T-helper 2 cell treated with Interferon-gamma antibody and Interleukin-4, amounts not matched to agents 5 μg/mL and 100 μg/mL, for 36 hours (primary cell): ENCODE results near the gene KIF26B.

Experiments used
- DNase-seq: peaks from one replicate; pipeline ENCODE4 v3.0.0; 2021; ENCODE audit warnings: low spot score
- H3K27ac Mint-ChIP-seq: one replicate; pipeline ENCODE4 v1.8.0; 2021; ENCODE audit warnings: mild to moderate bottlenecking, mixed read lengths
- H3K27me3 Mint-ChIP-seq: one replicate; pipeline ENCODE4 v1.8.0; 2021; ENCODE audit warnings: low read depth, mixed read lengths
- H3K36me3 Mint-ChIP-seq: one replicate; pipeline ENCODE4 v1.8.0; 2021; ENCODE audit warnings: low read depth, mixed read lengths
- H3K4me1 Mint-ChIP-seq: one replicate; pipeline ENCODE4 v1.8.0; 2021; ENCODE audit warnings: low read depth, mixed read lengths
- H3K4me3 Mint-ChIP-seq: one replicate; pipeline ENCODE4 v1.8.0; 2022; ENCODE audit warnings: mild to moderate bottlenecking, moderate library complexity, mixed read lengths
- H3K9me3 Mint-ChIP-seq: one replicate; pipeline ENCODE4 v1.8.0; 2021; ENCODE audit warnings: mixed read lengths

Gene KIF26B

DNA sequence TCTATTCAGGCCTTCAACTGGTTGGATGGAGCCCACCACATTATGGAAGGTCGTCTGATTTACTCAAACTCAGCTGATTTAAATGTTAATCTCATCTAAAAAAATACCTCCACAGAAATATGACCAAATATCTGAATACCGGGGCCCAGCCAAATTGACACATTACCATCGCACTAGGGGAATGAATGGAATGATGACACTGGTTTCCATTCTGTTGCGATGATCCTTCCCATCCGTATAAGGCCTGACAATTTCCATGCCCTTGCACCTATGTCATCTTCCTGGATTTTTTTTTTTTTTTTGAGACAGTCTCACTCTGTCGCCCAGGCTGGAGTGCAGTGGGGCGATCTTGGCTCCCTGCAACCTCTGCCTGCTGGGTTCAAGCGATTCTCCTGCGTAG, 397.5 kb downstream of the KIF26B start:
- Mint-ChIP-seq H3K27ac (no peak overlapping the region), H3K27me3 (no peaks in the 10 kb centered on the region), H3K9me3 (no peaks in the 10 kb centered on the region), H3K36me3 (no peaks in the 10 kb centered on the region), H3K4me3 (no peak overlapping the region), H3K4me1 (no peaks in the 10 kb centered on the region)
- DNase-seq, result no peak

GRCh38 chr1:245556057-245556456, 401.3 kb downstream of the KIF26B start:
- Mint-ChIP-seq H3K4me1 (no peaks in the 10 kb centered on the region), H3K27ac (no peak overlapping the region), H3K36me3 (no peaks in the 10 kb centered on the region), H3K9me3 (no peaks in the 10 kb centered on the region), H3K4me3 (no peak overlapping the region), H3K27me3 (no peaks in the 10 kb centered on the region)
- DNase-seq, result no peak

GRCh38 chr1:245558069-245558468, 403.3 kb downstream of the KIF26B start:
- no peak for DNase-seq
- Mint-ChIP-seq H3K27me3 (no peaks in the 10 kb centered on the region), H3K4me3 (no peak overlapping the region), H3K27ac (no peak overlapping the region), H3K4me1 (no peaks in the 10 kb centered on the region), H3K9me3 (no peaks in the 10 kb centered on the region), H3K36me3 (no peaks in the 10 kb centered on the region)

DNA sequence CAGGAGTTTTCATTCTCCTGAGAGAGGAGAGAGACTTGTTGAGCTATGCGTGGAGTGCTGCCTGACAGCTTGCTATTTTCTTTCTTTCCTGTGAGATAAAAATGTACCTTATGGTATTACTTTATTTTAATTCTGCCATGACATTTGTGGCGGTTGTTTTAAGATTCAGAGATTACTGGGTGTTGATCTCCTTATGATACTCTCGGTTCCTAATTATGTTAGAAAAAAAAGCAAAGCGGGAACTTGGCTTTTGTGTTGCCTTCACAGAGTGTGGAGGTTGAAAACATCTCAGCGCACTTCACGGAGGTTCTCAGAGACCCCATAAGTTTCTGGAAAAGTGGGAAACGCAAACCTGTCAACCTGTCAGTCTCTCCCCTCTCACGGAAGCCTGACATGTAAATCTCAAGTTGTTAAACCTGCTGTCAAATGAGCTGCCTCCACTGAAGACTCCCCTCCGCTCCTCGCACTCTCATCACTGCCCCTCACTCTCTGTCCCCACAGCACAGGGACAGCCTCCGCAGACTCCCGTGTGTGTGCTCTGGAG, 405.6 kb downstream of the KIF26B start:
- no peak overlapping the region for H3K27ac Mint-ChIP-seq
- no peak overlapping the region for H3K4me3 Mint-ChIP-seq
- H3K4me1 Mint-ChIP-seq, result no peaks in the 10 kb centered on the region

GRCh38 chr1:245561665-245562234, 407.0 kb downstream of the KIF26B start:
- H3K27ac Mint-ChIP-seq, result no peak overlapping the region
- H3K4me1 Mint-ChIP-seq, result no peaks in the 10 kb centered on the region
- H3K27me3 Mint-ChIP-seq, result no peaks in the 10 kb centered on the region
- H3K36me3 Mint-ChIP-seq, result no peaks in the 10 kb centered on the region
- no peak overlapping the region for H3K4me3 Mint-ChIP-seq
- no peak for DNase-seq
- H3K9me3 Mint-ChIP-seq, result no peaks in the 10 kb centered on the region

More for the DNA sequence above, 405.6 kb downstream of the KIF26B start:
- Mint-ChIP-seq H3K27me3 (no peaks in the 10 kb centered on the region), H3K36me3 (no peaks in the 10 kb centered on the region), H3K9me3 (no peaks in the 10 kb centered on the region)
- no peak for DNase-seq

GRCh38 chr1:245566134-245566533, 411.3 kb downstream of the KIF26B start:
- H3K36me3 Mint-ChIP-seq, result no peaks in the 10 kb centered on the region
- H3K27me3 Mint-ChIP-seq, result no peaks in the 10 kb centered on the region
- H3K4me1 Mint-ChIP-seq, result no peaks in the 10 kb centered on the region

GRCh38 chr1:245566952-245567351, 412.2 kb downstream of the KIF26B start:
- Mint-ChIP-seq H3K4me1 (no peaks in the 10 kb centered on the region), H3K27ac (no peak overlapping the region), H3K9me3 (no peaks in the 10 kb centered on the region), H3K36me3 (no peaks in the 10 kb centered on the region), H3K27me3 (no peaks in the 10 kb centered on the region), H3K4me3 (no peak overlapping the region)
- DNase-seq, result no peak

More at GRCh38 chr1:245566134-245566533, 411.3 kb downstream of the KIF26B start:
- no peak for DNase-seq
- H3K4me3 Mint-ChIP-seq, result no peak overlapping the region
- H3K9me3 Mint-ChIP-seq, result no peaks in the 10 kb centered on the region
- H3K27ac Mint-ChIP-seq, result no peak overlapping the region

- Mint-ChIP-seq H3K9me3 (no peaks in the 10 kb centered on the region), H3K27ac (no peak overlapping the region), H3K4me3 (no peak overlapping the region), H3K27me3 (no peaks in the 10 kb centered on the region), H3K36me3 (no peaks in the 10 kb centered on the region), H3K4me1 (no peaks in the 10 kb centered on the region)
- DNase-seq, result no peak
Observed at GRCh38 chr1:245571815-245572294, 417.1 kb downstream of the KIF26B start.

DNA sequence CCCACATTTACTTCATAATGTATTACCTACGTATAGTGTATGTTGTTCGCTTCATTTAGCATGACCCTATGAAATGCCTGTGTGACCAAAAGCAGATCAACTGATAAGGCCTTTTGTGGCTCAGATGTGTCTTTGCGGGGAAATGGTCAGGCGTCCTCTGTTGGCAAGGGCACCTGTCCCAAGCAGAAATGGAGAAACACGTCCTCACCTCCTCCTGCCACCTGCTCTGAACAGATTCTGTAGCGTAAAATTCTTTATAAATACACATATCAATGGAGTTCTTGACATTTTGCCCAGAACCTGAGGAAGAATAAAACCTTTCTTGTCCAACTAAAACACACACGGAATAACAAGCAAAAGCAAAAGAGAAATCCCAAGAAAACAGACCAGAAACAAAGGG, 417.9 kb downstream of the KIF26B start:
- Mint-ChIP-seq H3K27ac (no peak overlapping the region), H3K4me3 (no peak overlapping the region), H3K4me1 (no peaks in the 10 kb centered on the region), H3K36me3 (no peaks in the 10 kb centered on the region), H3K9me3 (no peaks in the 10 kb centered on the region), H3K27me3 (no peaks in the 10 kb centered on the region)
- no peak for DNase-seq

GRCh38 chr1:245575710-245576109, 420.9 kb downstream of the KIF26B start:
- Mint-ChIP-seq H3K4me3 (no peak overlapping the region), H3K27me3 (no peaks in the 10 kb centered on the region), H3K9me3 (no peaks in the 10 kb centered on the region), H3K36me3 (no peaks in the 10 kb centered on the region), H3K4me1 (no peaks in the 10 kb centered on the region), H3K27ac (no peak overlapping the region)
- DNase-seq, result no peak

DNA sequence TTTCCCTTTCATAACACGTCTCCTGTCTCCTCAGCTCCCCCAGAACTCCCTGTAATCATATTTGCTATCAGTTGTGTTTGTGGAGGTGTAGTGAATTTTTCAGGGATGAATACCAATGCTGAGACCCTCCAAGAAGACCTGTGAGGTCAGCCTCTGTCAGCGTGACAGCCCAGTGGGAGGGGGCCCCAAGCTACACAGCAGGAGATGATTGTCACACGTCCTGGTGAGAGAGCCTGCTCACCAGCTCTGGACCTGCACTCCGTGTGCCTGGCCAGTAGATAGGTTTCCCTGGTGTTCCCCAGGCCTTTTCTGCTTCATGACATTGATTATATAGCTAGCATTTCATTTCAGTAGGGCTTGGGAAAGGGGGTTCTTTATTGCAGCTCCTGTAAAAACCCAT, 421.5 kb downstream of the KIF26B start:
- Mint-ChIP-seq H3K4me3 (no peak overlapping the region), H3K27ac (no peak overlapping the region), H3K4me1 (no peaks in the 10 kb centered on the region), H3K27me3 (no peaks in the 10 kb centered on the region), H3K36me3 (no peaks in the 10 kb centered on the region), H3K9me3 (no peaks in the 10 kb centered on the region)
- DNase-seq, result no peak

- Mint-ChIP-seq H3K9me3 (no peaks in the 10 kb centered on the region), H3K27me3 (no peaks in the 10 kb centered on the region), H3K4me1 (no peaks in the 10 kb centered on the region), H3K4me3 (no peak overlapping the region), H3K27ac (no peak overlapping the region), H3K36me3 (no peaks in the 10 kb centered on the region)
- no peak for DNase-seq
Observed at GRCh38 chr1:245577191-245578157, 422.7 kb downstream of the KIF26B start.

DNA sequence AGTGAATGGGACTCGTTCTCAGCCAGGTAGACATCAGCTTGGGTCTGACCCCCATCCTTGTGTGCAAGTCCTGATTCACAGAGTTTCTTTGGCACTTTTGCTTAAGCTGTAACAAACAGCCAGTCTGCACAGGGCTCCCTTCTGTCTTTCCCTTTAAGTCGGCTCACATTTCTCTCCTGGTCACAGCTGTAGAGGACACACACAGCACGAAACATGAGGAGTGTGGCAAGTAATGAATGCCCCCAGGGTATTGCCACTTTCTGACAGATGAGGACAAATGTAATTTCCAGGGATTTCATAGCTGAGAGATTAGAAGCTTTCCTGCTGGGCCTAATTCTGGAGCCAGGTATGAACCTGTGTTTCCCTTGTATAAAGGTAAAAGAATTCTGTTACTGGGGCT, 423.5 kb downstream of the KIF26B start:
- no peaks in the 10 kb centered on the region for H3K9me3 Mint-ChIP-seq
- no peak for DNase-seq
- H3K4me3 Mint-ChIP-seq, result no peak overlapping the region
- no peaks in the 10 kb centered on the region for H3K4me1 Mint-ChIP-seq
- no peaks in the 10 kb centered on the region for H3K27me3 Mint-ChIP-seq
- no peak overlapping the region for H3K27ac Mint-ChIP-seq
- H3K36me3 Mint-ChIP-seq, result no peaks in the 10 kb centered on the region

DNA sequence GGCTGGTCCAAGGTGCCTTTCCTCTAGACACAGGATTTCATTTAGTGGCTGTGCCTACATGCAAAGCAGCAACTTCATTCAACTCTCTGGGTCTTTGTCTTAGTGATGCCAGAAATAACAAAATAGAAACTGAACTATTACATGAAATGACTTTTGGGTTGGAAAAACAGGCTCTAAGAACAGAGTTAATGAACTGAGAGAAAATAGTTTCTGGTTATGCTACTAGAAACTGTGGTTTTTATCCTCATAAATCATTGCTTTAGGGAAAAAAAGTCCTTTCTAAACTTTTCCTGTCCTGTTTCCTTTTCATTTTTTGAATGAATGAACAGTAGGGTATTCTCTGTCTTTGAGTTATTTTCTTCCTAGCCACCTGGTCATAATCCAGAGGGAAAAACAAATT, 424.0 kb downstream of the KIF26B start:
- no peaks in the 10 kb centered on the region for H3K27me3 Mint-ChIP-seq
- no peak overlapping the region for H3K27ac Mint-ChIP-seq
- no peaks in the 10 kb centered on the region for H3K36me3 Mint-ChIP-seq
- no peak overlapping the region for H3K4me3 Mint-ChIP-seq
- H3K4me1 Mint-ChIP-seq, result no peaks in the 10 kb centered on the region
- no peaks in the 10 kb centered on the region for H3K9me3 Mint-ChIP-seq
- no peak for DNase-seq
